Measurements from ENCODE around the gene AEBP1. TPM values are rescaled to one million over a fixed set of nuclear protein-coding genes. Genes with fewer than 3 reads are reported as not detected.
A peak's percentile ranks its signal among the peaks of the same experiment; 100 is the strongest.

AEBP1 gene
- total and polyA plus RNA-seq, 2 of the 4 experiments (the other 2 are of a cell fraction), result 1.1 to 5.7 TPM

- H2BK5ac ChIP-seq (ENCODE audit: low read depth, low read length, poor library complexity, severe bottlenecking), result no peak overlapping the region
- H3K4me1 ChIP-seq (ENCODE audit: control insufficient read depth, insufficient read depth, low read length), result peaks cover 10% of the 10 kb centered on the region
- H3K4me3 ChIP-seq (ENCODE audit: insufficient read depth, low read depth, low read length), result no peak overlapping the region
- no peak overlapping the region; the same call in 1 of the 2 replicates for H3K23ac ChIP-seq (ENCODE audit: low read depth, low read length)
- no peak overlapping the region for H3K9ac ChIP-seq (ENCODE audit: low read depth, low read length)
- H2BK120ac ChIP-seq (ENCODE audit: low read depth, low read length), result peak overlapping the region; percentile 43
- no peak overlapping the region for H3K4me2 ChIP-seq (ENCODE audit: low read depth, low read length)
- no peak overlapping the region for H3K56ac ChIP-seq (ENCODE audit: extremely low read depth, insufficient read depth, low read length)
- ChIA-PET CTCF (interaction anchor here (0.9 to 1.4 kb wide), 5 partner anchors 10 to 102 kb away, joined by 3 to 4 read pairs (median 4); no protein-coding TSS in a partner anchor), POLR2A (ENCODE audit: unreplicated experiment) (no interaction called here)
- H2AFZ ChIP-seq (replicated peaks; ENCODE audit: low read length, poor library complexity), result no peak overlapping the region
- WGBS, 2 experiments (ENCODE audit: extremely low coverage in 2 of 2, insufficient read length in 1 of 2), result 80% methylated on average over 6 of the region's 12 CpGs; no CpG with 5 or more reads in 1 of the 2 experiments
- H3K18ac ChIP-seq (ENCODE audit: low read depth, low read length), result peak overlapping the region; percentile 43
- peak overlapping the region; percentile 69; the same call in 1 of the 2 replicates for H2BK20ac ChIP-seq (ENCODE audit: low read depth, low read length)
- H3K79me1 ChIP-seq (ENCODE audit: low read depth in 1 of 2, low read length in 2 of 2), result no peaks in the 10 kb centered on the region
- in situ Hi-C loops (cut with MboI; ENCODE audit: low sequenced_read_pairs), result no loop called here
- peaks cover 4% of the 10 kb centered on the region for H3K9me3 ChIP-seq (ENCODE audit: control insufficient read depth, insufficient read depth, low read length)
- H3K36me3 ChIP-seq (ENCODE audit: control insufficient read depth, insufficient read depth, low read length), result no peaks in the 10 kb centered on the region
- ATAC-seq (ENCODE audit: low read depth) (peak; percentile 64), DNase-seq (no peak)
- intact Hi-C loops (cut with micrococcal nuclease), result loop anchor here (1.0 kb wide), 1 partner anchor 65 kb away; no protein-coding TSS in a partner anchor
- peak overlapping the region; percentile 29; the same call in 1 of the 2 replicates for H4K5ac ChIP-seq (ENCODE audit: low read depth, low read length)
- no peaks in the 10 kb centered on the region for H4K20me1 ChIP-seq (ENCODE audit: insufficient read depth, low read length)
- H2AK5ac ChIP-seq (ENCODE audit: low read depth, low read length), result peak overlapping the region; percentile 27; the same call in 1 of the 2 replicates
- H2BK15ac ChIP-seq (ENCODE audit: low read depth, low read length), result peak overlapping the region; percentile 18; the same call in 1 of the 3 replicates
- no peaks in the 10 kb centered on the region for H3K27me3 ChIP-seq (ENCODE audit: control insufficient read depth, insufficient read depth, low read length)
- TF ChIP-seq SMC3 (IDR thresholded peaks at IDR 0.05; ENCODE audit: low read depth, low read length) (0 out of 2 replicates have a peak, but pooled peaks have one; percentile 15), CTCF (conservative IDR thresholded peaks at IDR 0.05; ENCODE audit: low read depth, low read length) (0 out of 2 replicates have a peak, but pooled peaks have one; percentile 29), RAD21 (IDR thresholded peaks at IDR 0.05; ENCODE audit: low read length) (peak; percentile 38), CEBPB (IDR thresholded peaks at IDR 0.05; ENCODE audit: low read depth, low read length) (no peak), USF2 (IDR thresholded peaks at IDR 0.05; ENCODE audit: low read depth, low read length) (peak; percentile 49; the same call in 1 of the 2 replicates)
- peak overlapping the region; percentile 8; the same call in 1 of the 2 replicates for H3K14ac ChIP-seq (replicated peaks; ENCODE audit: low read depth, low read length)
- no peak overlapping the region for H3K27ac ChIP-seq (ENCODE audit: insufficient read depth, low read length)
- H3K9me1 ChIP-seq (ENCODE audit: insufficient read depth, low read length), result peaks cover 3% of the 10 kb centered on the region; the same call in 1 of the 2 replicates
- no peak overlapping the region for H2AK9ac ChIP-seq (replicated peaks; ENCODE audit: low read depth, low read length, poor library complexity)
- H4K91ac ChIP-seq (ENCODE audit: insufficient read depth, low read depth, low read length), result peak overlapping the region; percentile 35; the same call in 1 of the 2 replicates
- no TSS peak for BruUV-seq (replicated peaks)
- dilution Hi-C loops (cut with HindIII; ENCODE audit: low sequenced_read_pairs, unreplicated experiment), result no loop called here
- peak overlapping the region; percentile 34; the same call in 1 of the 2 replicates for H3K4ac ChIP-seq (ENCODE audit: low read depth, low read length)
- peak overlapping the region; percentile 6 to 19; a peak in 2 of 4 replicates for H4K8ac ChIP-seq (ENCODE audit: low read depth in 2 of 2, low read length in 2 of 2)
Observed at GRCh38 chr7:44131173-44132029, 27.3 kb downstream of the AEBP1 start.
